DND-41 (cell line): Measurements from ENCODE around the gene SOS1.
"Not testable (repeated sequence)": the region's sequence is repeated elsewhere in the genome, so short reads cannot be mapped to it uniquely, and the experiment has no call there.

Experiments used
- CTCF ChIP-seq: IDR thresholded peaks from 2 replicates; pipeline ENCODE4 v1.5.1; 2012; ENCODE audit warnings: borderline replicate concordance, low read length, moderate library complexity, mild to moderate bottlenecking; ENCODE audit not compliant: poor library complexity, severe bottlenecking; ENCODE audit errors: extremely low read depth
- EZH2 ChIP-seq: IDR thresholded peaks from 3 replicates; pipeline ENCODE4 v1.6.1; 2012; ENCODE audit warnings: borderline replicate concordance, low read depth, mild to moderate bottlenecking, moderate library complexity, low read length, inconsistent platforms; ENCODE audit not compliant: severe bottlenecking

- TF ChIP-seq CTCF, EZH2: not testable (repeated sequence)
Observed at GRCh38 chr2:39155573-39155972, 34.7 kb upstream of the SOS1 start.
